ENCODE results near the gene THOC6. TPM values are rescaled to one million over a fixed set of nuclear protein-coding genes. Genes with fewer than 3 reads are reported as not detected.

THOC6 gene
- total RNA-seq, 1 donor from 2014 or later, result 68.0 TPM

DNA sequence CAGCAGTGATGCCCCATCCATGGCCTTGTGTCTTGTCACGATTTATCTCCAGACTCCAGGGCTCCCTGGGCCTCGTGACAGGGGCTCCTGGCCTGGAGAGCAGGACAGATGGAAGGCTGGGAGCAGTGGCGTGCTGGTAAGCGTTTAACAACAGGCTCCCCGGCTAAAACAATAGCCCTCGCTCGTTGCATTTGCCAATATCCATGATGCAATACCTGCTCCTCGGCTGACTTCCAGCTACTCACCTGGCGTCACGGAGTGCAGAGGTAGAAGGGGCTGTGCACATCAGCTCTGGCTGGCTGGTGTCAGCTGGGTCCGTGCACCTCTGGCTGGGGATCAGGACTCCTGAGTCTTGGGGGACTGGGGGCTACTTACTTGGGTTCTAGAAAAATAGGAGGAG lies 14.4 kb downstream of the THOC6 start:
- Mint-ChIP-seq H3K36me3 (ENCODE audit: low read depth) (no peaks in the 10 kb centered on the region), H3K27ac (ENCODE audit: unreplicated experiment) (no peak overlapping the region), H3K27me3 (ENCODE audit: low read depth) (peaks cover 95% of the 10 kb centered on the region), H3K4me1 (no peaks in the 10 kb centered on the region), H3K9me3 (no peaks in the 10 kb centered on the region), H3K4me3 (no peak overlapping the region)
- TF ChIP-seq, protein P1, sequence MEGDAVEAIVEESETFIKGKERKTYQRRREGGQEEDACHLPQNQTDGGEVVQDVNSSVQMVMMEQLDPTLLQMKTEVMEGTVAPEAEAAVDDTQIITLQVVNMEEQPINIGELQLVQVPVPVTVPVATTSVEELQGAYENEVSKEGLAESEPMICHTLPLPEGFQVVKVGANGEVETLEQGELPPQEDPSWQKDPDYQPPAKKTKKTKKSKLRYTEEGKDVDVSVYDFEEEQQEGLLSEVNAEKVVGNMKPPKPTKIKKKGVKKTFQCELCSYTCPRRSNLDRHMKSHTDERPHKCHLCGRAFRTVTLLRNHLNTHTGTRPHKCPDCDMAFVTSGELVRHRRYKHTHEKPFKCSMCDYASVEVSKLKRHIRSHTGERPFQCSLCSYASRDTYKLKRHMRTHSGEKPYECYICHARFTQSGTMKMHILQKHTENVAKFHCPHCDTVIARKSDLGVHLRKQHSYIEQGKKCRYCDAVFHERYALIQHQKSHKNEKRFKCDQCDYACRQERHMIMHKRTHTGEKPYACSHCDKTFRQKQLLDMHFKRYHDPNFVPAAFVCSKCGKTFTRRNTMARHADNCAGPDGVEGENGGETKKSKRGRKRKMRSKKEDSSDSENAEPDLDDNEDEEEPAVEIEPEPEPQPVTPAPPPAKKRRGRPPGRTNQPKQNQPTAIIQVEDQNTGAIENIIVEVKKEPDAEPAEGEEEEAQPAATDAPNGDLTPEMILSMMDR (conservative IDR thresholded peaks at IDR 0.05), result no peak
- DNase-seq (ENCODE audit: low read depth, low spot score), result no peak

DNA sequence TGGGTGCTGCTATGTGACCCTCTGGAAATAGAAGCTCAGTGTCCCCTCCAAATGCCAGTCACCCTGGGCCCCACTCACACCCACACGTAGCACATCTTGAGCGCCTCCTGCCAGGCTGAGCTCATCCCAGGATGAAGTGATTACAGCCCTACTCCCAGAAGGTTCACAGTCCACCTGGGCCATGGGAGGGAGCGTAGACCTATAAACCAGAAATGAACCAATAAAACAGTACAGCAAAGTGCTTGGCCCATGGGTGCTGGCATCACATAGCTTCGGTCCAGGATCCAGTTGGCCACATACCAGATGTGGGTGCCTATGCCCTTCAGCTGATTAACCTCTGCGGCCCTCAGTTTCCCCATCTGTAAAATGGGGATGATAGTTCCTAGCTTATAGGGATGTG lies 15.1 kb downstream of the THOC6 start:
- DNase-seq (ENCODE audit: low read depth, low spot score), result no peak
- Mint-ChIP-seq H3K27me3 (ENCODE audit: low read depth) (peaks cover 95% of the 10 kb centered on the region), H3K27ac (ENCODE audit: unreplicated experiment) (no peak overlapping the region), H3K9me3 (no peaks in the 10 kb centered on the region), H3K4me3 (no peak overlapping the region), H3K4me1 (no peaks in the 10 kb centered on the region), H3K36me3 (ENCODE audit: low read depth) (no peaks in the 10 kb centered on the region)
- TF ChIP-seq, protein P1 (conservative IDR thresholded peaks at IDR 0.05), result no peak

DNA sequence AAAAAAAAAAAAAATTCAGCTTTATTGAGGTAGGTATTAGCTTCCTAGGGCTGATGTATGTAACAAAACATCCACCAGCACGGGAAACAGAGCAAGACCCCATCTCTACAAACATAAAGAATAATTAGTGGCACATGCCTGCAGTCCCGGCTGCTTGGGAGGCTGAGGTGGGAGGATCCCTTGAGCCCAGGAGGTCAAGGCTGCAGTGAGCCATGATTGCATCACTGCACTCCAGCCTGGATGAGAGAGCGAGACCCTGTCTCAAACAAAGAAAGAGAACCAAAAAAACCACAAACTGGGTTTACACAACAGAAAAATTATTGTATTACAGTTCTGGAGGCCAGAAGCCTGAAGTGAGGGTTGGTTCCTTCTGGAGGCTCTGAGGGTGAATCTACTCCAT lies 18.5 kb downstream of the THOC6 start:
- H3K4me1 Mint-ChIP-seq, result peaks cover 8% of the 10 kb centered on the region
- TF ChIP-seq, protein P1 (conservative IDR thresholded peaks at IDR 0.05), result no peak
- no peak overlapping the region for H3K4me3 Mint-ChIP-seq
- H3K36me3 Mint-ChIP-seq (ENCODE audit: low read depth), result peaks cover 3% of the 10 kb centered on the region
- H3K9me3 Mint-ChIP-seq, result no peaks in the 10 kb centered on the region
- peaks cover 90% of the 10 kb centered on the region for H3K27me3 Mint-ChIP-seq (ENCODE audit: low read depth)
- H3K27ac Mint-ChIP-seq (ENCODE audit: unreplicated experiment), result no peak overlapping the region
- DNase-seq (ENCODE audit: low read depth, low spot score), result no peak

DNA sequence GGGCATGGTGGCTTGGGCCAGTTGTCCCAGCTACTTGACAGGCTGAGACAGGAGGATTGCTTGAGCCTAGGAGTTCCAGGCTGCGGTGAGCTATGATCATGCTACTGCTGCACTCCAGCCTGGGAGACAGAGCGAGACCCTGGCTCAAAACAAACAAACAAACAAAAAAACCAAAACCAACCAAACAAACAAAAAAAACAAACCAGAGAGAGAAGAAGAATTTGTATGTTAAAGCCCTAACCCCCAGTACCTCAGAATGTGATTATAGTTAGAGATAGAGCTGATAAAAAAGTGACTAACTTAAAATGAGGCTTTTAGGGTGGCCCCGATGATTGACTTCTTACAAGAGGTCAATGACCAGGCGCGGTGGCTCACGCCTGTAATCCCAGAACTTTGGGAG lies 20.9 kb downstream of the THOC6 start:
- Mint-ChIP-seq H3K27me3 (ENCODE audit: low read depth) (peaks cover 87% of the 10 kb centered on the region), H3K36me3 (ENCODE audit: low read depth) (peaks cover 3% of the 10 kb centered on the region), H3K9me3 (no peaks in the 10 kb centered on the region), H3K4me3 (peak overlapping the region; percentile 84), H3K27ac (ENCODE audit: unreplicated experiment) (no peak overlapping the region), H3K4me1 (peaks cover 8% of the 10 kb centered on the region)
- DNase-seq (ENCODE audit: low read depth, low spot score), result no peak
- TF ChIP-seq, protein P1 (conservative IDR thresholded peaks at IDR 0.05), result no peak

DNA sequence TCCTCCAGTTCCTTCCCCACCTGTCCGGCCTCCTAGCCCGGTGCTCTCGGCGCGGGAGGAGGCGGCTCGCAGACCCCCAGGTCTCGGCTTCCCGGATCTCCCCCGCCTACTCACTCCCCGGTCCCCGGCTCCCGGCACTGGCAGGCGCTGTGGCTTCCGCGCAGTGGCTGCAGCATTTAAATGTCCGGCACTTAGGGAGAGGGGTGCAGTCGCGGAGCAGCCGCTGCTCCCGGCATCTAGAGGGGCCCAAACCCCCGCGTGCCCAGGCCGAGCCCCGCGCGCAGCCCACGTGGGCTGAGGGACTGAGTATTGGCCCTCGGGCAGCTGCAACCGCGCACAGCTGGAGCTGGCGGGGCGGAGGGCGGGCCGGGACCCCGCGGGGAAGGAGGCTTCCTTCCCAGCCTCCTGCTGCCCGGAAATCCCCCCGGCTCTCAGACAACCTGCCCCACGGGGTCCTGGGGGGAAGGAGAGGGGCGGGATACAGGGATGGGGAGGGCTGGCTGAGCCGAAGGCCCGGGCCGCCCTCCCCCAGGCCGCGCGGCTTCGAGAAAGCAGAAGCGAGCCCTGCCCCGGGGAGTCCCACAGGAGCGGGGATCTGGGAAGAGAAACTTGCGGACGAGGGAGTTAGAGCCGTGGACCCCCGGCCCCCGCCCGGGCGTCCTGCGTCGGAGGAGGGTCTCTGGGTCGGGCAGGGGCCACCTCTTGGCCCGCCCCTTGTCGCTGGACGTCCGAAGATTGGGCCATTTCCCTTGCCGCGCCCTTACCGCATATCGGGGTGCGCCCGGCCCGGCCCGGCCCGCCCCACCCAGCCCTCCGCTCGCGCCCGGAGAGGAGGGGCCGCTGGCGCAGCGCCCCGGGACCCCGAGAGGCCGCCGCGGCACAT lies 22.2 kb downstream of the THOC6 start, which contains the start of gene MMP25:
TSS of gene MMP25 (plus strand) at position 804 of the 883 bp plus-strand sequence. CDS start 357 bp downstream, outside the sequence.
- Mint-ChIP-seq H3K4me3 (peak within 1 kb of the TSS; percentile 84), H3K27ac (ENCODE audit: unreplicated experiment) (no peak within 1 kb of the TSS), H3K4me1 (peaks cover 8% of the 10 kb centered on the region), H3K9me3 (no peaks in the 10 kb centered on the region), H3K36me3 (ENCODE audit: low read depth) (peaks cover 3% of the 10 kb centered on the region), H3K27me3 (ENCODE audit: low read depth) (peaks cover 85% of the 10 kb centered on the region)
- DNase-seq (ENCODE audit: low read depth, low spot score), result peak; percentile 39
- TF ChIP-seq, protein P1 (conservative IDR thresholded peaks at IDR 0.05), result no peak
